ENCODE measurements around the gene B4GALNT4. TPM values are rescaled to one million over a fixed set of nuclear protein-coding genes. Genes with fewer than 3 reads are reported as not detected.
"Not testable (repeated sequence)": the region's sequence is repeated elsewhere in the genome, so short reads cannot be mapped to it uniquely, and the experiment has no call there.

The B4GALNT4 gene
- polyA plus RNA-seq, 1 donor, result 24.0 TPM

GRCh38 chr11:328516-329100, 40.7 kb upstream of the B4GALNT4 start:
- WGBS (ENCODE audit: insufficient coverage, low lambda C conversion rate), result no CpG with 5 or more reads among the region's 15 CpGs
- not testable (repeated sequence) for H3K27ac ChIP-seq (ENCODE audit: low read length); H3K36me3 ChIP-seq (ENCODE audit: control insufficient read depth, insufficient read depth, low read length); DNase-seq; H3K4me3 ChIP-seq (ENCODE audit: low read length); H3K27me3 ChIP-seq (ENCODE audit: control insufficient read depth, insufficient read depth, low read length); H3K9me3 ChIP-seq (ENCODE audit: control insufficient read depth, low read depth, low read length)
- H3K4me1 ChIP-seq (ENCODE audit: control insufficient read depth, insufficient read depth, low read length), result peaks cover 28% of the 10 kb centered on the region

DNA sequence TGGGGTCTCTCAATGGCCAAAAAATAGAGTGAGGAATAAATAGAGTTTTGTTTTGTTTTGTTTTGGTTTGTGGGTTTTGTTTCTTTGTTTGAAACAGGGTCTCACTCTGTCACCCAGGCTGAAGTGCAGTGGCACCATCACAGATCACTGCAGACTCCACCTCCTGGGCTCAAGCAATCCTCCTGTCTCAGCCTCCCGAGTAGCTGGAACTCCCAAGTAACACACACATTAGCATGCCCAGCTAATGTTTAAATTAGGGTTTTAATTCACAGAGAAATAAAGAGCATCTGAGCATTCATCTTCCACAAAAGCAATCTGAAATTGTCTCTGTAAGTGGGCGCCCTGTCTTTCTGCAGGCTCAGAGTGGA, 39.4 kb upstream of the B4GALNT4 start:
- H3K4me3 ChIP-seq (ENCODE audit: low read length), result no peak overlapping the region
- H3K36me3 ChIP-seq (ENCODE audit: control insufficient read depth, insufficient read depth, low read length), result no peaks in the 10 kb centered on the region
- H3K27me3 ChIP-seq (ENCODE audit: control insufficient read depth, insufficient read depth, low read length), result no peaks in the 10 kb centered on the region
- H3K9me3 ChIP-seq (ENCODE audit: control insufficient read depth, low read depth, low read length), result no peaks in the 10 kb centered on the region
- H3K27ac ChIP-seq (ENCODE audit: low read length), result no peak overlapping the region
- no CpG with 5 or more reads among the region's 2 CpGs for WGBS (ENCODE audit: insufficient coverage, low lambda C conversion rate)
- peaks cover 28% of the 10 kb centered on the region for H3K4me1 ChIP-seq (ENCODE audit: control insufficient read depth, insufficient read depth, low read length)
- no peak for DNase-seq

DNA sequence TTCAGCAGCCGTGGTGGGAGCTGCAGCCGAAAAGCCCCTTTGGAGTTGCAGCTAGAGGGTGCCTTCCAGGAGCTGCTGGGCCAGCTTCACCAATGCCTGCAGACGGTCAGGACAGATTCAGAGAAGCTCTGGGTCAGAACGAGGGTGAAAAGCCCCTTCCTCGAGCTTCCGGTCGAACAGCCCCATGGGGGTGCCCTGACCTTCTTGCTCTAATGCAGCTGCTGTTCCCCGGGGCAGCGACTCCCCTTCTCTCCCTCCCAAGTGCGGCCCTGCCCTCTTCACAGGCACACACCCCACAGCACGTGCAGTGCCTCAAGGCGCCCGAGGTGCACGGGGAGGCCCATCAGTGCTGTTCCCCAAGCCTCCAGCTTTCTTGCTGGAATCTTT, 39.0 kb upstream of the B4GALNT4 start:
- no peak overlapping the region for H3K4me3 ChIP-seq (ENCODE audit: low read length)
- H3K9me3 ChIP-seq (ENCODE audit: control insufficient read depth, low read depth, low read length), result no peaks in the 10 kb centered on the region
- peaks cover 28% of the 10 kb centered on the region for H3K4me1 ChIP-seq (ENCODE audit: control insufficient read depth, insufficient read depth, low read length)
- no peaks in the 10 kb centered on the region for H3K36me3 ChIP-seq (ENCODE audit: control insufficient read depth, insufficient read depth, low read length)
- no peak for DNase-seq
- no CpG with 5 or more reads among the region's 14 CpGs for WGBS (ENCODE audit: insufficient coverage, low lambda C conversion rate)
- no peaks in the 10 kb centered on the region for H3K27me3 ChIP-seq (ENCODE audit: control insufficient read depth, insufficient read depth, low read length)
- H3K27ac ChIP-seq (ENCODE audit: low read length), result no peak overlapping the region

- H3K27ac ChIP-seq (ENCODE audit: low read length), result no peak overlapping the region
- no peaks in the 10 kb centered on the region for H3K9me3 ChIP-seq (ENCODE audit: control insufficient read depth, low read depth, low read length)
- DNase-seq, result no peak
- no peak overlapping the region for H3K4me3 ChIP-seq (ENCODE audit: low read length)
- no peaks in the 10 kb centered on the region for H3K36me3 ChIP-seq (ENCODE audit: control insufficient read depth, insufficient read depth, low read length)
- no peaks in the 10 kb centered on the region for H3K27me3 ChIP-seq (ENCODE audit: control insufficient read depth, insufficient read depth, low read length)
- H3K4me1 ChIP-seq (ENCODE audit: control insufficient read depth, insufficient read depth, low read length), result peaks cover 28% of the 10 kb centered on the region
- no CpG with 5 or more reads among the region's 34 CpGs for WGBS (ENCODE audit: insufficient coverage, low lambda C conversion rate)
Observed at GRCh38 chr11:330694-331357, 38.5 kb upstream of the B4GALNT4 start.

- no peaks in the 10 kb centered on the region for H3K36me3 ChIP-seq (ENCODE audit: control insufficient read depth, insufficient read depth, low read length)
- H3K27me3 ChIP-seq (ENCODE audit: control insufficient read depth, insufficient read depth, low read length), result no peaks in the 10 kb centered on the region
- no peak for DNase-seq
- no peak overlapping the region for H3K27ac ChIP-seq (ENCODE audit: low read length)
- peaks cover 29% of the 10 kb centered on the region for H3K4me1 ChIP-seq (ENCODE audit: control insufficient read depth, insufficient read depth, low read length)
- no peak overlapping the region for H3K4me3 ChIP-seq (ENCODE audit: low read length)
- no CpG with 5 or more reads among the region's 19 CpGs for WGBS (ENCODE audit: insufficient coverage, low lambda C conversion rate)
- no peaks in the 10 kb centered on the region for H3K9me3 ChIP-seq (ENCODE audit: control insufficient read depth, low read depth, low read length)
Observed at GRCh38 chr11:331358-332060, 37.8 kb upstream of the B4GALNT4 start.

DNA sequence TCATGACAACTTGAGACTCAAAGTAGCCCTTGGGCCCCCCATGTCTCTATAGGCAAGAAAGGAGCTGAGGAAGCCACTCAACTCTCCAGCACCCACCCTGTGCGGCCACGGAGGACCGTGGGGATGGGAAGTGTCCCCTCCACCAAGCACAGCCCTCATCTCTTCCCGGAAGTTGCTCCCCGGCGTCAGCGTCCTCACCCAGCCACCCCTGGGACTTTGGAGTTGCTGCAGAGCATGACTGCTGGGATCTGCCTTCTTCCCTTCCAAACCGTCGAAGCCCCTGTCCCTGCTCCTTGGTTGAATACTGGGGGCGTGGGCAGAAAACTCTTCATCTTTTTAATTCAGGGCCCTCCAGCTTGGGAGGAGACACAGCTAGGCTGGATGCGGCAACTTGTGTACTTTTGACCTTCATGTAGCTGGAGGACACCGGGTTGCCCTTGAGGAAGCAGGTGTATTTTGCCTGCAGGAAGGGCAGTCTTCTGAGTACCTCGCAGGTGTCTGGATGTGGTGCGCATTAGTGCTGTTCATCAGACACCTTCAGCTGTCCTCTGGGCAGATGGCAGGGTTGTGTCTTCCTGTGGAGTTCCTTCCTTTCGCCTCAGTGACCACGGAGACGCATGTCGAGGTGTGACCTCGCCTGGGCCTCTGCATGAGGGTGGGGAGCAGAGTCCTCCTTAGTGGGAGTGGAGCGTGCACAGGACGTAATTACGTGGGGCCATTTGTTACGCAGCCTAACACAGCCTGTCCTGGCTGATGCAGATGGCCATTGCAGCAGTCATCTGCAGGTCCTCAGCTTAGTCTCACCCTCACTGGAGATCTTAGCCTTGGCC, 36.4 kb upstream of the B4GALNT4 start:
- H3K4me3 ChIP-seq (ENCODE audit: low read length), result no peak overlapping the region
- DNase-seq, result no peak
- no peaks in the 10 kb centered on the region for H3K36me3 ChIP-seq (ENCODE audit: control insufficient read depth, insufficient read depth, low read length)
- H3K27ac ChIP-seq (ENCODE audit: low read length), result no peak overlapping the region
- no peaks in the 10 kb centered on the region for H3K27me3 ChIP-seq (ENCODE audit: control insufficient read depth, insufficient read depth, low read length)
- H3K4me1 ChIP-seq (ENCODE audit: control insufficient read depth, insufficient read depth, low read length), result peaks cover 23% of the 10 kb centered on the region
- 100% methylated on average over 3 of the region's 23 CpGs for WGBS (ENCODE audit: insufficient coverage, low lambda C conversion rate)
- H3K9me3 ChIP-seq (ENCODE audit: control insufficient read depth, low read depth, low read length), result no peaks in the 10 kb centered on the region

DNA sequence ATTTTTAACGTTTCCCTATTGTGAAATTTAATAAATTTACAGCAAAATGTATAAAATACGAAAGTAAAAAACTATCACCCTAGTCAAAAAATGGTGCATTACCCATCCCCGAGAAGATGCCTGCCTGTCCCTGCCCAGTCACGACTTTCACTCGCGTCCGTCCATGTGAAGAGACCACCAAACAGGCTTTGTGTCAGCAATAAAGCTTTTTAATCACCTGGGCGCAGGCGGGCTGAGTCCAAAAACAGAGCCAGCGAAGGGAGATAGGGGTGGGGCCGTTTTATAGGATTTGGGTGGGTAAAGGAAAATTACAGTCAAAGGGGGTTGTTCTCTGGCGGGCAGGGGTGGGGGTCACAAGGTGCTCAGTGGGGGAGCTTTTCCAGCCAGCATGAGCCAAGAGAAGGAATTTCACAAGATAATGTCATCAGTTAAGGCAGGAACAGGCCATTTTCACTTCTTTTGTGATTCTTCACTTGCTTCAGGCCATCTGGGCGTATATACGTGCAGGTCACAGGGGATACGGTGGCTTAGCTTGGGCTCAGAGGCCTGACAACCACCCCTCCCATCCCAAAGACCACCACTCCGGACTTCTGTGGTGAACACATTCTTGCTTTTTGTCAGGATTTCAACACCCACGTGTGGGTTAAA, 35.6 kb upstream of the B4GALNT4 start:
- H3K4me3 ChIP-seq (ENCODE audit: low read length); H3K27me3 ChIP-seq (ENCODE audit: control insufficient read depth, insufficient read depth, low read length); DNase-seq; H3K36me3 ChIP-seq (ENCODE audit: control insufficient read depth, insufficient read depth, low read length); H3K9me3 ChIP-seq (ENCODE audit: control insufficient read depth, low read depth, low read length); H3K27ac ChIP-seq (ENCODE audit: low read length): not testable (repeated sequence)
- WGBS (ENCODE audit: insufficient coverage, low lambda C conversion rate), result no CpG with 5 or more reads among the region's 17 CpGs
- H3K4me1 ChIP-seq (ENCODE audit: control insufficient read depth, insufficient read depth, low read length), result peaks cover 23% of the 10 kb centered on the region

DNA sequence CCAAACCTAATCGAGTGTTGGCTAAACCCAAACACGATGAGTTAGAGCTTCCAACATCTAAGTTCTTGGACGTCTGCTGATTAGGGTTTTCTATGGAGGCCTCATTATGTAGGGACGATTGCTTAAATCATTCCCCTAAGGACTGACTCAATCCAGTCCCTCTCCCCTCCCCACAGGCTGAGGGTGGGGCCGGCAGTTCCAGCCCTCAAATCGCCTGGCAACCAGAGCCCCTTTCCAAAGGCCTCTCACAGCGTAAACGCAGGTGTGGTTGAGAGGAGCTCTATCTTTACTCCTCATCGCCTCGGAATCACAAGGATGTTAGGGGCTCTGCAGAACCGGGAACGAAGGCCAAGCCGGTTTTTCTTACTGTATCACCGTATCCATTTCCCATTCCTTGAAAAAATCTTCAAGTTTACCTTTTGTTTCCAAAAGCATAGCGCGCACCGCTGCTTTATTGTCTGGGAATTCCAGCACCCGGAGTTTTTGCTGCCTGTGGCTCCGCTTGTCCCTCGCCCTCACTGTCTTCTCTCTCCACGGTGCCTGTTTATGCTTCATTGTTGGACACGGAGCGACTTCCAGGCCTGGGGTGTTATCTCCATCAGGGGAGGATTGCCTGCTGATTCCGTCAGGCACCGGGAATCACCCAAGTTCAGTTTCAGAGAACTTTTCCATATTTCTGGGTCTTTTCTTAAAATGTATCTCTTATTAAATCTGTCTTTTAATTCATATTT, 34.9 kb upstream of the B4GALNT4 start:
- WGBS (ENCODE audit: insufficient coverage, low lambda C conversion rate), result no CpG with 5 or more reads among the region's 25 CpGs
- Histone ChIP-seq H3K4me3 (ENCODE audit: low read length) (no peak overlapping the region), H3K27ac (ENCODE audit: low read length) (peak overlapping the region; percentile 52), H3K9me3 (ENCODE audit: control insufficient read depth, low read depth, low read length) (no peaks in the 10 kb centered on the region), H3K27me3 (ENCODE audit: control insufficient read depth, insufficient read depth, low read length) (no peaks in the 10 kb centered on the region), H3K4me1 (ENCODE audit: control insufficient read depth, insufficient read depth, low read length) (peaks cover 23% of the 10 kb centered on the region), H3K36me3 (ENCODE audit: control insufficient read depth, insufficient read depth, low read length) (no peaks in the 10 kb centered on the region)
- peak in 1 of 2 donors; percentile 80 for DNase-seq

- H3K27ac ChIP-seq (ENCODE audit: low read length), result peak overlapping the region; percentile 27
- WGBS (ENCODE audit: insufficient coverage, low lambda C conversion rate), result no CpG with 5 or more reads among the region's 15 CpGs
- peak in 1 of 2 donors; percentile 39 for DNase-seq
- no peak overlapping the region for H3K4me3 ChIP-seq (ENCODE audit: low read length)
- H3K36me3 ChIP-seq (ENCODE audit: control insufficient read depth, insufficient read depth, low read length), result no peaks in the 10 kb centered on the region
- peaks cover 23% of the 10 kb centered on the region for H3K4me1 ChIP-seq (ENCODE audit: control insufficient read depth, insufficient read depth, low read length)
- no peaks in the 10 kb centered on the region for H3K9me3 ChIP-seq (ENCODE audit: control insufficient read depth, low read depth, low read length)
- no peaks in the 10 kb centered on the region for H3K27me3 ChIP-seq (ENCODE audit: control insufficient read depth, insufficient read depth, low read length)
Observed at GRCh38 chr11:335779-336658, 33.3 kb upstream of the B4GALNT4 start.

Data from large intestine (tissue), 3 donors.